Activated effector memory CD4-positive, alpha-beta T cell treated with Interleukin-2 at 50 U/mL for 16 hours (primary cell): ENCODE data around the gene SATB2.

Experiments used
- DNase-seq: peaks from one replicate; pipeline ENCODE4 v3.0.0-alpha.2; 2020

SATB2 gene

GRCh38 chr2:199223791-199224190 lies 233.9 kb downstream of the SATB2 start:
- no peak for DNase-seq

GRCh38 chr2:199220920-199221319 lies 236.8 kb downstream of the SATB2 start:
- DNase-seq, result no peak

- DNase-seq, result no peak
These were observed 238.2 kb downstream of the SATB2 start for GRCh38 chr2:199219551-199219950.
